Ovary (tissue), 3 donors: ENCODE measurements around the gene CSAD.

ENCODE experiments used
- CTCF ChIP-seq, 3 donors: fragments of 450-650 bp in 2 of 3; fragments of 200-600 bp in 1 of 3; IDR thresholded peaks; one replicate each; pipeline versions ENCODE4 v1.5.1 to v1.8.0; 2016 to 2022; ENCODE audit warnings: antibody characterized with exemption in 3 of 3, mild to moderate bottlenecking in 1 of 3
- EP300 ChIP-seq: sonication (generic); formaldehyde crosslinking; IDR thresholded peaks from one replicate; pipeline ENCODE4 v1.6.1; 2017; ENCODE audit warnings: antibody characterized with exemption
- donor health status: DM: no; HTN: no; CAD: no.

GRCh38 chr12:53169644-53170043 is 11.1 kb downstream of the CSAD start:
- no peak for TF ChIP-seq EP300
- no peak for TF ChIP-seq CTCF (IDR thresholded peaks at IDR 0.05)
